ENCODE results near the gene BCL3.
"Not testable (repeated sequence)": the region's sequence is repeated elsewhere in the genome, so short reads cannot be mapped to it uniquely, and the experiment has no call there.

BCL3 gene

GRCh38 chr19:44762038-44762437 is 13.5 kb downstream of the BCL3 start:
- no peak for TF ChIP-seq CTCF (IDR thresholded peaks at IDR 0.05; ENCODE audit: low read depth, low read length)
- H3K4me3 ChIP-seq (ENCODE audit: low read depth, low read length) = no peak overlapping the region

GRCh38 chr19:44765033-44765948 is 16.8 kb downstream of the BCL3 start:
- no peak for TF ChIP-seq CTCF (IDR thresholded peaks at IDR 0.05; ENCODE audit: low read depth, low read length)
- H3K4me3 ChIP-seq (ENCODE audit: low read depth, low read length) = no peak overlapping the region

- no peak overlapping the region for H3K4me3 ChIP-seq (ENCODE audit: low read depth, low read length)
- no peak for TF ChIP-seq CTCF (IDR thresholded peaks at IDR 0.05; ENCODE audit: low read depth, low read length)
Measured at GRCh38 chr19:44765949-44766335, 17.4 kb downstream of the BCL3 start.

GRCh38 chr19:44767295-44768180 is 19.0 kb downstream of the BCL3 start:
- TF ChIP-seq CTCF (IDR thresholded peaks at IDR 0.05; ENCODE audit: low read depth, low read length) = no peak
- no peak overlapping the region for H3K4me3 ChIP-seq (ENCODE audit: low read depth, low read length)

GRCh38 chr19:44770550-44771257 is 22.2 kb downstream of the BCL3 start:
- H3K4me3 ChIP-seq (ENCODE audit: low read depth, low read length) = no peak overlapping the region
- peak; percentile 62 for TF ChIP-seq CTCF (IDR thresholded peaks at IDR 0.05; ENCODE audit: low read depth, low read length)

- H3K4me3 ChIP-seq (ENCODE audit: low read depth, low read length) = not testable (repeated sequence)
Measured at GRCh38 chr19:44772144-44772543, 23.6 kb downstream of the BCL3 start.

- no peak for TF ChIP-seq CTCF (IDR thresholded peaks at IDR 0.05; ENCODE audit: low read depth, low read length)
- no peak overlapping the region for H3K4me3 ChIP-seq (ENCODE audit: low read depth, low read length)
Measured at GRCh38 chr19:44772959-44773358, 24.5 kb downstream of the BCL3 start.

Measured in WI38 (cell line).